Neuronal stem cell (in vitro differentiated cells): ENCODE measurements around the gene ZNF536.
"Not testable (repeated sequence)": the region's sequence is repeated elsewhere in the genome, so short reads cannot be mapped to it uniquely, and the experiment has no call there.

Experiments used
- DNase-seq: peaks from one replicate; pipeline ENCODE4 v3.0.0-alpha.2; 2013; ENCODE audit warnings: low spot score
- H2AFZ ChIP-seq: one replicate; pipeline ENCODE4 v1.6.1; 2013; ENCODE audit warnings: mild to moderate bottlenecking, low read length, inconsistent platforms
- H2AK5ac ChIP-seq: 2 replicates; pipeline ENCODE4 v1.6.1; 2013; ENCODE audit warnings: low read depth, mild to moderate bottlenecking, inconsistent platforms, low read length, moderate library complexity, mixed read lengths
- H2BK120ac ChIP-seq: 2 replicates; pipeline ENCODE4 v1.6.1; 2013; ENCODE audit warnings: low read depth, mild to moderate bottlenecking, inconsistent platforms, low read length, moderate library complexity, mixed read lengths
- H2BK12ac ChIP-seq: one replicate; pipeline ENCODE4 v1.6.1; 2013; ENCODE audit warnings: low read length, inconsistent platforms
- H2BK15ac ChIP-seq: 2 replicates; pipeline ENCODE4 v1.6.1; 2013; ENCODE audit warnings: mild to moderate bottlenecking, low read length, inconsistent platforms, mixed read lengths
- H2BK5ac ChIP-seq: one replicate; pipeline ENCODE4 v1.6.1; 2013; ENCODE audit warnings: inconsistent platforms, mild to moderate bottlenecking, low read length, moderate library complexity
- H3K14ac ChIP-seq: one replicate; pipeline ENCODE4 v1.6.1; 2013; ENCODE audit warnings: low read length, inconsistent platforms
- H3K18ac ChIP-seq: 2 replicates; pipeline ENCODE4 v1.6.1; 2013; ENCODE audit warnings: low read length, inconsistent platforms
- H3K23ac ChIP-seq: 2 replicates; pipeline ENCODE4 v1.6.1; 2013; ENCODE audit warnings: low read depth, mild to moderate bottlenecking, mixed read lengths, low read length, inconsistent platforms; ENCODE audit not compliant: poor library complexity
- H3K27ac ChIP-seq: replicated peaks from 3 replicates; pipeline ENCODE4 v1.5.1; 2013; ENCODE audit warnings: low read length, inconsistent platforms
- H3K27me3 ChIP-seq, 3 experiments: 2 replicates each; pipeline ENCODE4 v1.6.1; 2013; ENCODE audit warnings: low read length in 3 of 3, mild to moderate bottlenecking in 2 of 3, inconsistent platforms in 1 of 3, low read depth in 1 of 3, mixed read lengths in 1 of 3, moderate library complexity in 1 of 3; ENCODE audit not compliant: control insufficient read depth in 3 of 3, insufficient read depth in 3 of 3
- H3K36me3 ChIP-seq, 2 donors: replicated peaks in 1 of 2; 2 replicates each; pipeline ENCODE4 v1.6.1; 2013; ENCODE audit warnings: low read length in 2 of 2; ENCODE audit not compliant: control insufficient read depth in 2 of 2, insufficient read depth in 2 of 2
- H3K4ac ChIP-seq: 2 replicates; pipeline ENCODE4 v1.6.1; 2013; ENCODE audit warnings: inconsistent platforms, mild to moderate bottlenecking, low read length, moderate library complexity
- H3K4me1 ChIP-seq, 2 donors: 1 replicate in 1 of 2; 2 replicates in 1 of 2; pipeline ENCODE4 v1.6.1; 2013; ENCODE audit warnings: low read length in 2 of 2, low read depth in 1 of 2; ENCODE audit not compliant: control insufficient read depth in 2 of 2, insufficient read depth in 1 of 2
- H3K4me2 ChIP-seq: one replicate; pipeline ENCODE4 v1.6.1; 2013; ENCODE audit warnings: mild to moderate bottlenecking, low read length, inconsistent platforms; ENCODE audit not compliant: insufficient read depth, poor library complexity, severe bottlenecking
- H3K4me3 ChIP-seq, 2 donors: 2 replicates each; pipeline ENCODE4 v1.5.1; 2013; ENCODE audit warnings: low read length in 2 of 2, mild to moderate bottlenecking in 2 of 2, inconsistent platforms in 1 of 2, moderate library complexity in 1 of 2
- H3K79me1 ChIP-seq: one replicate; pipeline ENCODE4 v1.6.1; 2013; ENCODE audit warnings: low read depth, mild to moderate bottlenecking, inconsistent platforms, low read length, moderate library complexity
- H3K9ac ChIP-seq: one replicate; pipeline ENCODE4 v1.6.1; 2013; ENCODE audit warnings: mild to moderate bottlenecking, low read depth, low read length, inconsistent platforms; ENCODE audit not compliant: poor library complexity
- H3K9me3 ChIP-seq, 2 donors: replicated peaks in 1 of 2; 2 replicates each; pipeline versions ENCODE3 to v1.6.1; 2013; ENCODE audit warnings: low read length in 2 of 2, mild to moderate bottlenecking in 2 of 2, inconsistent platforms in 1 of 2, low read depth in 1 of 2, mixed read lengths in 1 of 2, moderate library complexity in 1 of 2; ENCODE audit not compliant: control insufficient read depth in 2 of 2, insufficient read depth in 1 of 2
- H4K8ac ChIP-seq: one replicate; pipeline ENCODE4 v1.6.1; 2013; ENCODE audit warnings: low read depth, mild to moderate bottlenecking, inconsistent platforms, low read length, moderate library complexity
- H4K91ac ChIP-seq: one replicate; pipeline ENCODE4 v1.6.1; 2013; ENCODE audit warnings: low read length, low read depth, mild to moderate bottlenecking, inconsistent platforms; ENCODE audit not compliant: poor library complexity
- WGBS, 2 donors: extraction: QIAGEN DNeasy Blood & Tissue Kit; methylation state at CpG; one replicate each; pipeline ENCODE4 v1.1.7; 2013; ENCODE audit warnings: missing lambda C conversion rate in 2 of 2, mixed read lengths in 1 of 2; ENCODE audit not compliant: insufficient read length in 2 of 2, insufficient replicate concordance in 1 of 2; ENCODE audit errors: extremely low coverage in 2 of 2; 5-methylcytosine and 5-hydroxymethylcytosine counted together

Gene ZNF536

GRCh38 chr19:30498085-30498484 lies 125.9 kb downstream of the ZNF536 start:
- not testable (repeated sequence) for H3K14ac ChIP-seq, H2BK120ac ChIP-seq, H3K9me3 ChIP-seq, H3K18ac ChIP-seq, H3K4ac ChIP-seq, H2AK5ac ChIP-seq, H3K4me2 ChIP-seq, H3K23ac ChIP-seq, H3K36me3 ChIP-seq, H3K4me1 ChIP-seq, H3K27me3 ChIP-seq, DNase-seq, H2BK15ac ChIP-seq, H3K4me3 ChIP-seq, H2BK5ac ChIP-seq, H3K79me1 ChIP-seq, H2AFZ ChIP-seq, H2BK12ac ChIP-seq, H3K27ac ChIP-seq, H4K91ac ChIP-seq, H4K8ac ChIP-seq, H3K9ac ChIP-seq
- no CpG with 5 or more reads among the region's 3 CpGs for WGBS, 2 donors

GRCh38 chr19:30498707-30499106 lies 126.5 kb downstream of the ZNF536 start:
- WGBS, 2 donors = no CpG with 5 or more reads among the region's 12 CpGs

GRCh38 chr19:30504272-30504671 lies 132.1 kb downstream of the ZNF536 start:
- H2AFZ ChIP-seq = no peak overlapping the region
- no peak overlapping the region for H3K4me3 ChIP-seq
- no peak overlapping the region for H4K91ac ChIP-seq
- no peak overlapping the region for H3K14ac ChIP-seq
- no peak overlapping the region for H3K23ac ChIP-seq
- H3K27me3 ChIP-seq = no peaks in the 10 kb centered on the region
- H2BK120ac ChIP-seq = no peak overlapping the region
- H3K79me1 ChIP-seq = no peaks in the 10 kb centered on the region
- no peak overlapping the region for H3K4me2 ChIP-seq
- H2AK5ac ChIP-seq = no peak overlapping the region
- H2BK5ac ChIP-seq = no peak overlapping the region
- no peak overlapping the region for H2BK15ac ChIP-seq
- no peaks in the 10 kb centered on the region for H3K4me1 ChIP-seq
- H4K8ac ChIP-seq = no peak overlapping the region
- H2BK12ac ChIP-seq = no peak overlapping the region
- H3K9ac ChIP-seq = no peak overlapping the region
- H3K9me3 ChIP-seq = no peaks in the 10 kb centered on the region
- H3K27ac ChIP-seq = no peak overlapping the region
- H3K4ac ChIP-seq = no peak overlapping the region
- no peak overlapping the region for H3K18ac ChIP-seq
- no peak for DNase-seq
- H3K36me3 ChIP-seq = no peaks in the 10 kb centered on the region

More at GRCh38 chr19:30498707-30499106, 126.5 kb downstream of the ZNF536 start:
- Histone ChIP-seq H2AK5ac (no peak overlapping the region), H3K27ac (no peak overlapping the region), H2AFZ (no peak overlapping the region), H3K9me3 (no peaks in the 10 kb centered on the region), H3K4me3 (no peak overlapping the region), H2BK120ac (no peak overlapping the region), H3K27me3 (no peaks in the 10 kb centered on the region), H3K4me1 (peaks cover 6% of the 10 kb centered on the region in 2 donors), H4K91ac (no peak overlapping the region), H3K4me2 (no peak overlapping the region), H3K23ac (no peak overlapping the region), H2BK5ac (no peak overlapping the region), H3K14ac (no peak overlapping the region), H2BK15ac (no peak overlapping the region), H3K18ac (no peak overlapping the region), H3K79me1 (no peaks in the 10 kb centered on the region), H3K36me3 (no peaks in the 10 kb centered on the region), H3K9ac (no peak overlapping the region), H4K8ac (no peak overlapping the region), H2BK12ac (no peak overlapping the region), H3K4ac (no peak overlapping the region)
- DNase-seq = no peak

GRCh38 chr19:30512176-30513081 lies 140.2 kb downstream of the ZNF536 start:
- Histone ChIP-seq H4K8ac (no peak overlapping the region), H3K27me3 (no peaks in the 10 kb centered on the region), H3K4me1 (no peaks in the 10 kb centered on the region), H3K18ac (no peak overlapping the region), H2BK5ac (no peak overlapping the region), H2AK5ac (no peak overlapping the region), H3K14ac (no peak overlapping the region), H3K36me3 (no peaks in the 10 kb centered on the region), H2BK120ac (no peak overlapping the region), H2BK15ac (no peak overlapping the region), H3K79me1 (no peaks in the 10 kb centered on the region), H2AFZ (no peak overlapping the region), H2BK12ac (no peak overlapping the region), H3K4me2 (no peak overlapping the region), H3K4me3 (no peak overlapping the region), H3K27ac (no peak overlapping the region), H3K4ac (no peak overlapping the region), H3K9me3 (no peaks in the 10 kb centered on the region), H4K91ac (no peak overlapping the region), H3K23ac (no peak overlapping the region), H3K9ac (no peak overlapping the region)
- DNase-seq = no peak
- WGBS, 2 donors = no CpG with 5 or more reads among the region's 10 CpGs
